HG03280 (cell line): ENCODE measurements around the gene HDDC3.

Experiments used
- ATAC-seq: cut with Tn5 transposase; IDR thresholded peaks from one replicate; pipeline ENCODE4 v1.9.1; 2021; ENCODE audit warnings: mild to moderate bottlenecking, moderate library complexity; ENCODE audit not compliant: unreplicated experiment

The HDDC3 gene

GRCh38 chr15:90895571-90896117 lies 36.7 kb downstream of the HDDC3 start:
- no peak for ATAC-seq

GRCh38 chr15:90893175-90894090 lies 38.9 kb downstream of the HDDC3 start:
- ATAC-seq: no peak

GRCh38 chr15:90892498-90893174 lies 39.7 kb downstream of the HDDC3 start:
- ATAC-seq: no peak

GRCh38 chr15:90892023-90892422 lies 40.3 kb downstream of the HDDC3 start:
- ATAC-seq: no peak

- no peak for ATAC-seq
Measured at GRCh38 chr15:90891346-90891949, 40.9 kb downstream of the HDDC3 start.

- ATAC-seq: no peak
Measured at GRCh38 chr15:90890839-90891238, 41.5 kb downstream of the HDDC3 start.

GRCh38 chr15:90889736-90890456 lies 42.5 kb downstream of the HDDC3 start:
- ATAC-seq: no peak

GRCh38 chr15:90889313-90889730 lies 43.0 kb downstream of the HDDC3 start:
- ATAC-seq: no peak

GRCh38 chr15:90887037-90887481 lies 45.3 kb downstream of the HDDC3 start:
- ATAC-seq: no peak

GRCh38 chr15:90886291-90886614 lies 46.1 kb downstream of the HDDC3 start:
- ATAC-seq: no peak

GRCh38 chr15:90885432-90886290 lies 46.7 kb downstream of the HDDC3 start:
- peak; percentile 51 for ATAC-seq

- peak; percentile 4 for ATAC-seq
Measured at GRCh38 chr15:90884719-90885431, 47.5 kb downstream of the HDDC3 start.

- ATAC-seq: no peak
Measured at GRCh38 chr15:90883976-90884718, 48.2 kb downstream of the HDDC3 start, which contains the start of gene FES. Gene FES, plus strand, starts transcription at chr15:90884504. Its CDS starts 542 bp downstream, at chr15:90885046.

- ATAC-seq: no peak
Measured at GRCh38 chr15:90883526-90883975, 48.8 kb downstream of the HDDC3 start.

- no peak for ATAC-seq
Measured at GRCh38 chr15:90882781-90883525, 49.4 kb downstream of the HDDC3 start.

GRCh38 chr15:90881978-90882721 lies 50.2 kb downstream of the HDDC3 start:
- no peak for ATAC-seq
